Superior temporal gyrus (tissue), 1 donor: ENCODE measurements around the gene SMIM11.
"Not testable (repeated sequence)": the region's sequence is repeated elsewhere in the genome, so short reads cannot be mapped to it uniquely, and the experiment has no call there.

Experiments used
- DNase-seq: peaks from one replicate; pipeline ENCODE4 v3.0.0-alpha.2; 2016; ENCODE audit errors: extremely low spot score

The SMIM11 gene

GRCh38 chr21:34417448-34418077 is 42.3 kb downstream of the SMIM11 start:
- DNase-seq: not testable (repeated sequence)

- not testable (repeated sequence) for DNase-seq
Observed at GRCh38 chr21:34423805-34424204, 48.5 kb downstream of the SMIM11 start, which contains the start of gene SMIM34. Gene SMIM34 (minus strand): TSS chr21:34423951. CDS start chr21:34423839, 112 bp downstream.

- not testable (repeated sequence) for DNase-seq
Observed at GRCh38 chr21:34427339-34427738, 52.0 kb downstream of the SMIM11 start.

- not testable (repeated sequence) for DNase-seq
Observed at GRCh38 chr21:34428441-34428840, 53.1 kb downstream of the SMIM11 start.

- not testable (repeated sequence) for DNase-seq
Observed at GRCh38 chr21:34429710-34430109, 54.4 kb downstream of the SMIM11 start.
